SK-N-MC (cell line): Measurements from ENCODE around the gene LY86.

Experiments used
- EZH2 ChIP-seq: fragments of 200-600 bp; sonication (generic); IDR thresholded peaks from one replicate; pipeline ENCODE4 v1.6.1; 2017; ENCODE audit warnings: antibody characterized with exemption
- POLR2AphosphoS5 ChIP-seq: IDR thresholded peaks from 2 replicates; pipeline ENCODE4 v1.6.1; 2012; ENCODE audit warnings: mild to moderate bottlenecking, low read depth, low read length, borderline replicate concordance

GRCh38 chr6:6557886-6558285 is 30.6 kb upstream of the LY86 start:
- TF ChIP-seq POLR2AphosphoS5 (no peak), EZH2 (no peak)
